GM11168 (cell line): ENCODE results near the gene BMERB1.

ENCODE experiments used
- in situ Hi-C: fragments of 300-500 bp; cut with MboI; formaldehyde crosslinking; loops from one replicate; pipeline ENCODE4 v1.12.0; 2022; ENCODE audit warnings: low sequenced_read_pairs; ENCODE audit not compliant: unreplicated experiment

BMERB1 gene

GRCh38 chr16:15491411-15491810 lies 57.0 kb downstream of the BMERB1 start:
- in situ Hi-C loops: no loop called here

GRCh38 chr16:15492091-15492740 lies 57.8 kb downstream of the BMERB1 start:
- in situ Hi-C loops: no loop called here

GRCh38 chr16:15493466-15494180 lies 59.2 kb downstream of the BMERB1 start:
- in situ Hi-C loops: no loop called here

GRCh38 chr16:15494236-15494635 lies 59.8 kb downstream of the BMERB1 start:
- in situ Hi-C loops: no loop called here

- in situ Hi-C loops: no loop called here
These were observed 61.5 kb downstream of the BMERB1 start for GRCh38 chr16:15495898-15496297.

GRCh38 chr16:15498427-15499175 lies 64.2 kb downstream of the BMERB1 start:
- in situ Hi-C loops: no loop called here

GRCh38 chr16:15502041-15502725 lies 67.8 kb downstream of the BMERB1 start:
- in situ Hi-C loops: no loop called here

- in situ Hi-C loops: no loop called here
These were observed 72.1 kb downstream of the BMERB1 start for GRCh38 chr16:15506441-15506840.

- in situ Hi-C loops: no loop called here
These were observed 73.0 kb downstream of the BMERB1 start for GRCh38 chr16:15507301-15507958.

- in situ Hi-C loops: no loop called here
These were observed 73.7 kb downstream of the BMERB1 start for GRCh38 chr16:15507959-15508627.

- in situ Hi-C loops: no loop called here
These were observed 74.7 kb downstream of the BMERB1 start for GRCh38 chr16:15509051-15509592.

- in situ Hi-C loops: no loop called here
These were observed 75.5 kb downstream of the BMERB1 start for GRCh38 chr16:15509593-15510535.

GRCh38 chr16:15510992-15511391 lies 76.6 kb downstream of the BMERB1 start:
- in situ Hi-C loops: no loop called here

- in situ Hi-C loops: no loop called here
These were observed 77.5 kb downstream of the BMERB1 start for GRCh38 chr16:15511759-15512487.

GRCh38 chr16:15513156-15513555 lies 78.8 kb downstream of the BMERB1 start:
- in situ Hi-C loops: no loop called here

GRCh38 chr16:15515992-15516391 lies 81.6 kb downstream of the BMERB1 start:
- in situ Hi-C loops: no loop called here

- in situ Hi-C loops: no loop called here
These were observed 82.2 kb downstream of the BMERB1 start for GRCh38 chr16:15516609-15517008.
